GF-D8 (cell line): ENCODE data around the gene KCNJ9.
"Not testable (repeated sequence)": the region's sequence is repeated elsewhere in the genome, so short reads cannot be mapped to it uniquely, and the experiment has no call there.

Experiments used
- DNase-seq: peaks from one replicate; lab custom pipeline; 2025; lab: John Stamatoyannopoulos, UW

KCNJ9 gene

DNA sequence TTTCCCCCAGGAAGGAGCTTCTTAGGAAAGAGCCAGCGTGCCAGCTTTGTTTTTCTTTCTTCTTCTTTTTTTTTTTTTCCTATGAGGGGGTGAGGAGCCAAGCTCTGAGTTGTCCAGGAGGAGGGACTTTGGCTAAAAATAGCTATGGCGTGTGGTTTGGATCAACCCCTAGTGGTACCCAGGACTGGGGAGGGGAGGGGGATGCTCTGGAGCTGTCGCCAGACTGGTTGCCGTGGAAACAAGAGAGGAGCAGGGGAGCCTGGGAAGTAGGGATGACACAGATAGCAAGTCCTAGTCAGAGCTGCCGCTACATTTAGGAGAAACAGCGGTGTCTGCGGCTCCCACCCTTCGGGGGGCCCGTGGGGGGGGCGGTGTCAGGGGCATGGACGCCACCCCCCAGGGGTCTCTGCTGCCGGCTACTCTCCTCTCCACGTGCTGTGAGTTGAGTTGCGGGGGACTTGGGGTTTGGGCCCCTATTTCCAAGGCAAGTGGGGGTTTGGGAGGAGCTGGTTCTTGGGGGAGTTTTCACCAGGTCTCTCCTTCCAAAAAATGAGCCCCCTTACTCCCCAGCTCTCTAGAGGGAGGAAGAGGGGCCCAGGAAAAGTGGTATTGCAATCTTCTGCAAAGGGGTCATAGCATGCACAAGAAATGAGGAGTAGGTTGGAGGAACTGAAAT is at the start of gene KCNJ9:
KCNJ9 (plus strand) TSS at position 278 of the 676 bp plus-strand sequence. CDS start 2,493 bp downstream, outside the sequence.
- no peak for DNase-seq

GRCh38 chr1:160032165-160032820 is 49.0 kb upstream of the KCNJ9 start:
- DNase-seq: no peak

DNA sequence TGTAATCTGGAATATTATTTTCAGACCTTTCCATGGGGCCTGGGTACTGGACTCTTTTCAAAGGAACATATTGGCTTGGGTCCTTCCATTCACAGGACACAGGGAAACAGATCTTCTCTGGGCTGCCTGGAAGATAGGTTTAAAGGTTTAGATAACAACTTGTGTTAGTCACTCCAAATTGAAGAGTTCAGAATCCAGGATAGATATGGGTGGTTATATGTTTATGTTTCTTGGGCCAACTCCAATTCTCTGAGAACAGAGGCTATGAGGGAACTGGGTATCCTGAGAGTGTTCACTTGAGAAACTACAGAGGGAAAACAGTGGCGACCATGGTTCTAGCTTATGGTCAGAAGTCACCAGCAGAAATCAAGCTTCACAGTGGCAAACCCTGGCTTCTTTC is 40.9 kb upstream of the KCNJ9 start:
- DNase-seq: no peak

DNA sequence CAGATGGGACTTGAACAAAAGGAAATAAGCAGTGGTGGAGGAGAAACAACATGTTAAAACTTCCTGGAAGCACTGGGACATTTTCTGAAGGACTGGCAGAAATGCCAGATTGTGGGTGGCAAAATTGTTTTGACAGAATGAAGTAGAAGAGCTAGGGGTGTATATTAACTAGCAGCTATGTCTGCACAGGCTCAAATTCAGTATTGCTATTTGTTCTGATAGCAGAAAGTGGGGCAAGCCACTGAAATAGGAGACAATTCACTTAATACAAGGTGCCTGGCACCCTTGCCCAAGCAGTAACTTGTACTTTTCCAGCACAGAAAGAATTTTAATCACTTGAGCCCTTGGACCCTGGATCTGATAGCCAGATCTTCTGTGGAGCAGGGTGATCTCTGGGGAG is 37.8 kb upstream of the KCNJ9 start:
- no peak for DNase-seq

GRCh38 chr1:160045653-160046052 is 35.7 kb upstream of the KCNJ9 start:
- DNase-seq: no peak

GRCh38 chr1:160046494-160047110 is 34.7 kb upstream of the KCNJ9 start:
- peak; percentile 25 for DNase-seq

DNA sequence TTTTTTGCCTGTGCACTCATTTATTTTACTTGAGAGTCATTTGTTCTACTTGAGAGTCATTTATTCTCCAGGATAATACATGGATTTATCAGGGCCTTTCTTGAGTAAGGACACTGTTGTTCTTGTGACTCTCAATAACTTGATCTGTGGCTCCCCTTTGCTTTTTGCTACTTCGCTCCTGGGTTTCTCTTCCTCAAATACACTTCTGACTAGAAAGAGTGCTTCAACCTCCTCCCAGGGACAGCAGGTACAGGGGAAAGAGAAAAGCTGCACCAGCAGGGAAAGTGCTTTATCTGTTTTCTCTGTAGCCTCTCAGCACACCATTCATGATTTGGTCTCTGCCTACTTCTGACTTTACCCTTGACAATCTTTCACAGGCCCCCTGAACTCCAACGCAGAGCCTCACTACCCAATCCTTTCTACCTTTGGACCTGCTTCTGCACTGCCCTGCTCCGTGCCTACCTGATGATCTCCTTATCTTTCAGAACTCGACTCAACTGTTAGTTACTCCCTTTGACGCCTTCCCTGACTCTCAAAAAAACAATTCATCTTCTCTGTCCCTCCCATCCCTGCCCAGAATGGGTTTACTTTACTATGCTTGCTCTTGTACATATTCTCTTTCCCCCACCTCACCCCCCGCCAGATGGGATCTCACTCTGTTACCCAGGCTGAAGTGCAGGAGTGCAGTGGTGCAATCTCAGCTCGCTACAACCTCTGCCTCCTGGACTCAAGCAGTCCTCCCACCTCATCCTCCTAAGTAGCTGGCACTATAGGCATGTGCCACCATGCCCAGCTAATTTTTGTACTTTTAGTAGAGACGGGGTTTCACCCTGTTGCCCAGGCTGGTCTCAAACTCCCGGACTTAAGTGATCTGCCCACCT is 34.0 kb upstream of the KCNJ9 start:
- DNase-seq: no peak

- no peak for DNase-seq
Observed at GRCh38 chr1:160048335-160048734, 33.0 kb upstream of the KCNJ9 start.

- DNase-seq: no peak
Observed at GRCh38 chr1:160049101-160049500, 32.2 kb upstream of the KCNJ9 start.

GRCh38 chr1:160050182-160050581 is 31.2 kb upstream of the KCNJ9 start:
- not testable (repeated sequence) for DNase-seq

DNA sequence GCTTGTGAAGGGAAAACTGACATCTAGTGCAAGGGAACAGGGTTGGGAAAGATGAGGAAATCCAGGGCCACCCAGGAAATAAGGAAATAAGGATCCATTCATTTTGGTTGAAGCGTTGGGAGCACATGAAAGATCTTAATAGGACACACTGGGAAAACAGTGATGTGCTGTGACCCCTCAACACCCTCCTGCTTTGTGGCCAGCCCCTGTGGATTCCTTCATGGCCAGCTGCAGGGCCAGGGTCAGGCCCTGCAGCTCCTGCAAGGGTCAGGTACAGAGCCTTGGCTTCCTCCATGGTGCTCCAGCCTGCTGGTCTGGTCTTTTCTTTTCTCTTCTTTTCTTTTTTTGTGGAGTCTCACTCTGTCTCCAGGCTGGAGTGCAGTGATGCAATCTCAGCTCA is 30.7 kb upstream of the KCNJ9 start:
- DNase-seq: no peak

DNA sequence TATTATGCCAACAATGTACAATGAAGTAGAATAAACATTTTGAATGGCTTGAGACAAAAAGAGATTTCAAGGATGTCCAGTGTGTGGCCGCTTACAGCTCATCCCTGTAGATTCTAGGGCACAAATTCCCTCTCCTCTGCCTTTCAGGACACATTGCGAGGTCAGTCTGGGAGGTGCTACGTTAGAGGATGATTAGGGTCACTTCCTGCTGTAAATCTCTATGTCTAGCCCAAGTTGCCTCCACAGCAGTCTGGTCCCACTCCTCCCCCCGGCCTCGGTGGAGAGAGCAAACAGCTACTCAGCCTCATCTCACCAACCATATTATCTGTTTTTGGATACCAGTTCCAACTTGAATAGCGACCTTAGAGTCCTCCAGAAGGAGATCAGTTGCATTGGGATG is 28.4 kb upstream of the KCNJ9 start:
- DNase-seq: no peak

DNA sequence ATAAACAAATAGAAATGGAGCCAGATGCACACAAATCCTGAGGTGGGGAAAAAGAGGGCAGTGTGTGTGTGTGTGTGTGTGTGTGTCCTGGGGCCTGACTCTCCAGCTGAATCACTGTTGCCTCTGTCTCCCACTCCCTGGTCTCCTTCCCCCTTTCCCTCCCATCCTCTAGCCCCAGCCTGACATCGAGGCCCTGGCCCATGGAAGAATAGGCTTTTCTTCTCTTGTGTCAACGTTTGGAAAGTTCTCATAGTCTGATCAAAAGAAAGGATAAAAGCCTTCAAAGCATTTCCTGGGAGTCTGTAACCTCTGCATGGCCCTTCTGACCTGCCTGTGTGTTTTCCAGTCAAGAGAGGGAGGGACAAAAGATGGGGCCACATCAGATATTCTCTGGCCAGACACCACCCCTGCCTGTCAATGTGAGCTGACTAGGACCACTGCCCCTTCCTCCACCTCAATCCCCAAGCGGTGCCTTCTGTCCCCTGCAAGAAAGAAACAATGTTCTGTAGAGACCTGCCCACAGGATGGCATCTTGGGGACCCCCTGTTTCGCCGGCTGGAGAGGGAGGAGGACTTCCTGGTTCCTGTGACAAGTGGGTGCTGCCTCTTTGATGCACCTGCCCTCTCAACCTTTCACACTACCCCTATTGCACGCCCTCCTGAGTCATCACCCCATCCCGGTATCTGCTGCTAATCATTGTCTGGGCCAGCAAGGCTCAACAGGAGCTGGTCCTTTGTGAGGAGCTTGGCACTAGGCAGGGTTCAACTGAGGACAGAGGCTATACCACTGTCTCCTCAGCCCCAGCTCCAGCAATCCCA is 27.6 kb upstream of the KCNJ9 start:
- no peak for DNase-seq

DNA sequence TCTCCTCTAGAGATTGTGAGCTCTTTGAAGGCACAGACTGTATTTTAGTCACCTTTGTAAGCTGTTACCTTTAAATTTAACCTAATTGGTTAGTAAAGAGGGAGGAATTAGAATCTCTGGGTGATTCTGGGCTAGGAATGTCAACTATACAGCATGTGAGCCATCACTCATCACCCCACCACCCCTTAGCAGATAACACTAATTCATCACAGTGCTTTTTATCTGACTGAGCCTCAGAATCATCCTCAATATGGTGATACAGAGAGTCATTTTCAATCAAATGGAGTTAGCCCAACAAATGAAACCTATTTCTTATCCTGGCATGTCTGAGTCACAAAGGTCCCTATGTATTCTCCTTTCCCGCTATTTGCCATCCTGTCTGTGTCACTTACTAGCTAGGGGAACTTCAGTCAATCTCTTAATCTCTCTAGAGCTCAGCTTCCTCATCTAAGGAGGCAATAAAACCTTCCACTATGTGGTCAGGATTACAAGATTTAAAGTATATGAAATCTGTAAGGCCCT is 24.6 kb upstream of the KCNJ9 start:
- DNase-seq: no peak

DNA sequence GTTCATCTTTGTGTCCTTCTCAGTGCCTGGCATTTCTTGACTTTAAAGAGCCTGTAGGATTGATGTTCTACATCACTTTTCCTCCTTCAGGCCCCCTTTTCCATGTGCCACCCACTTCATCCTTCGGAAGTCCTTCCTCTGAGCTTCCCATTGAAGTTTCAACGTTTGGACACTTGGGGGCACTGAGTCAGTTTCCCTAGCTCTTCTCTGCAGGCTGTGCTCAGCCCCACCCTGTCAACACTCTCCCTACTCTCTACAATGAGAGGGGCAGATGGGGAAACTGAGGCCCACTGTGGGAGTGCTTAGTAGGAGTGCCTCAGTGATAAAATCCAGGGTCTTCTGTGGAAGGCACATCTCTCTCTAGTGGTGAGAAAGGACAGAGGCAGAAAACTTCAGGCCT is 23.3 kb upstream of the KCNJ9 start:
- DNase-seq: no peak

- DNase-seq: no peak
Observed at GRCh38 chr1:160061369-160062229, 19.7 kb upstream of the KCNJ9 start.

DNA sequence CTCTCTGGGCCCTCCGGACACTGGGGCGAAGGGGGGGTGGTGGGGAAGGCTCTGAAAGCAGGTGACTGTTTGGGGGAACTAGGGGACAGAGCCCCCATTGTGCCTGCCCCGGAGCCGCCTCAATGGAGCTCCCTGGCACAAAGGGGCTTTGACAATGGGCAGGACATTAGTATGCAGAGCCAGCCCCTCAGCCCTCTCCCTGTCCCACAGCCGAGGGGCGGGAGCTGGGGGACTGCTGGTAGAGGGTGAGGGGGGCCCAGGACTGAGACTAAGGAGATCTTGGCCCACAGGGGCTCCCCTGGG is 19.2 kb upstream of the KCNJ9 start:
- DNase-seq: no peak

DNA sequence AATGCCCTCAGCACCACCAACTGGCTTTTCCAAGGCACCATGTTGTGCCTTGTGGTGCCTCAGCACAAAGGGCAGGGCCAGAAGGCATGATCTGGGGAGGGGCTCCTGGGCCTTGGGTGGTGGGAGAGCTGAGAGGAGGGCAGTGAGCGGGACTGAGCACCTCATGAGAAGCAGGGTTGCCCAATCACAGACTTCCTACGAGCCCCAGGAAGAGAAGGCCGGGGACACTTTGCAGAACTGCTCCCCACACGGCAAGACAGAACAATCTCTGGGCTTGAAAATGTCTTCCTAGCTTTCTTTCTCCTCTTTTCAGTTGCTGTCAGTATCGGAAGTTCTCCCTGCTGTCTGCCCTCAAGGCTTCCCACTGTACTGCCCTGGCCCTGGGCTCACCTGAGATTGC is 18.2 kb upstream of the KCNJ9 start:
- DNase-seq: no peak

DNA sequence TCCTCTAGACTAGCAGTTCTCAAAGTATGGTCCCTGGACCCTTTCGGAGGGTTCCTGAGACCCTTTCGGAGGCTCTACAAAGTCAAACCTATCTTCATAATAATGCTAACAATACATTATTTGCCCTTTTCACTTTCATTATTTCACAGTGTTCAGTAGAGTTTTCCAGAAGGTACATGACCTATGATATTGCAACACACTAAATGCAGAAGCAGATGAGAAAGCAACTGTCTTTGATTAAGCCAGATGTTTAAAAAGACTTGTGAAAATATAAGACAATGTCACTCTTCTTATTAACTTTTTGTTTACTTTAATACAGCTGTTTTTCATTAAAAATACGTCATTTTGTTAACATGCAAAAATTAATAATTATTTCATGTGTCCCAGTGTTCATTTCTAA is 17.2 kb upstream of the KCNJ9 start:
- no peak for DNase-seq

DNA sequence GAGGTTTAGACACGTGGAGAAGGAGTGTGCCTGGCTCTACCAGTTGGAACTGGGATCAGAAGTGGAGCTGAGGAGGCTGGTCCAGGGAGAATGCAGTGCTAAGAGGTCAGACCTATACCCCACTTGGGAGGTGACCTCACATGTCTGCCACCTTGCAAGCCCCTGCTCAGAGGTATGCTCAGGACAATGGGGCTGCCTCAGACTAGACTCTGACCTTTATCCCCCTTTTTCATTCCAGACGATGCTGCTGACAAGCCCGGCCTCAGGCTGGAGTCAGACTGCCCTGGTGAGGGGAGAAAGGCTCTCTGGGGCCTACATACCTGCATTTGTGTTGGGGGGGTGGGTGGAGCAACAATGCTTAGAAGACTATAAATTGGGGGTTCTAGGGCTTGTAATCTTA is 16.6 kb upstream of the KCNJ9 start:
- DNase-seq: no peak
